ENCODE results near the gene PIEZO2.

GRCh38 chr18:10690035-10690329 is 459.4 kb downstream of the PIEZO2 start:
- TF ChIP-seq, protein P1, sequence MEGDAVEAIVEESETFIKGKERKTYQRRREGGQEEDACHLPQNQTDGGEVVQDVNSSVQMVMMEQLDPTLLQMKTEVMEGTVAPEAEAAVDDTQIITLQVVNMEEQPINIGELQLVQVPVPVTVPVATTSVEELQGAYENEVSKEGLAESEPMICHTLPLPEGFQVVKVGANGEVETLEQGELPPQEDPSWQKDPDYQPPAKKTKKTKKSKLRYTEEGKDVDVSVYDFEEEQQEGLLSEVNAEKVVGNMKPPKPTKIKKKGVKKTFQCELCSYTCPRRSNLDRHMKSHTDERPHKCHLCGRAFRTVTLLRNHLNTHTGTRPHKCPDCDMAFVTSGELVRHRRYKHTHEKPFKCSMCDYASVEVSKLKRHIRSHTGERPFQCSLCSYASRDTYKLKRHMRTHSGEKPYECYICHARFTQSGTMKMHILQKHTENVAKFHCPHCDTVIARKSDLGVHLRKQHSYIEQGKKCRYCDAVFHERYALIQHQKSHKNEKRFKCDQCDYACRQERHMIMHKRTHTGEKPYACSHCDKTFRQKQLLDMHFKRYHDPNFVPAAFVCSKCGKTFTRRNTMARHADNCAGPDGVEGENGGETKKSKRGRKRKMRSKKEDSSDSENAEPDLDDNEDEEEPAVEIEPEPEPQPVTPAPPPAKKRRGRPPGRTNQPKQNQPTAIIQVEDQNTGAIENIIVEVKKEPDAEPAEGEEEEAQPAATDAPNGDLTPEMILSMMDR (IDR thresholded peaks at IDR 0.05; ENCODE audit: insufficient read depth, low read length), result no peak
- TF ChIP-seq POLR2AphosphoS5 (IDR thresholded peaks at IDR 0.05; ENCODE audit: low read depth) (no peak), GABPA (IDR thresholded peaks at IDR 0.05; ENCODE audit: low read depth) (no peak)
- TF ChIP-seq, protein P2, sequence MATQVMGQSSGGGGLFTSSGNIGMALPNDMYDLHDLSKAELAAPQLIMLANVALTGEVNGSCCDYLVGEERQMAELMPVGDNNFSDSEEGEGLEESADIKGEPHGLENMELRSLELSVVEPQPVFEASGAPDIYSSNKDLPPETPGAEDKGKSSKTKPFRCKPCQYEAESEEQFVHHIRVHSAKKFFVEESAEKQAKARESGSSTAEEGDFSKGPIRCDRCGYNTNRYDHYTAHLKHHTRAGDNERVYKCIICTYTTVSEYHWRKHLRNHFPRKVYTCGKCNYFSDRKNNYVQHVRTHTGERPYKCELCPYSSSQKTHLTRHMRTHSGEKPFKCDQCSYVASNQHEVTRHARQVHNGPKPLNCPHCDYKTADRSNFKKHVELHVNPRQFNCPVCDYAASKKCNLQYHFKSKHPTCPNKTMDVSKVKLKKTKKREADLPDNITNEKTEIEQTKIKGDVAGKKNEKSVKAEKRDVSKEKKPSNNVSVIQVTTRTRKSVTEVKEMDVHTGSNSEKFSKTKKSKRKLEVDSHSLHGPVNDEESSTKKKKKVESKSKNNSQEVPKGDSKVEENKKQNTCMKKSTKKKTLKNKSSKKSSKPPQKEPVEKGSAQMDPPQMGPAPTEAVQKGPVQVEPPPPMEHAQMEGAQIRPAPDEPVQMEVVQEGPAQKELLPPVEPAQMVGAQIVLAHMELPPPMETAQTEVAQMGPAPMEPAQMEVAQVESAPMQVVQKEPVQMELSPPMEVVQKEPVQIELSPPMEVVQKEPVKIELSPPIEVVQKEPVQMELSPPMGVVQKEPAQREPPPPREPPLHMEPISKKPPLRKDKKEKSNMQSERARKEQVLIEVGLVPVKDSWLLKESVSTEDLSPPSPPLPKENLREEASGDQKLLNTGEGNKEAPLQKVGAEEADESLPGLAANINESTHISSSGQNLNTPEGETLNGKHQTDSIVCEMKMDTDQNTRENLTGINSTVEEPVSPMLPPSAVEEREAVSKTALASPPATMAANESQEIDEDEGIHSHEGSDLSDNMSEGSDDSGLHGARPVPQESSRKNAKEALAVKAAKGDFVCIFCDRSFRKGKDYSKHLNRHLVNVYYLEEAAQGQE (IDR thresholded peaks at IDR 0.05; ENCODE audit: insufficient replicate concordance, low read depth), result no peak
